ENCODE measurements around the gene FANK1. TPM values are rescaled to one million over a fixed set of nuclear protein-coding genes. Genes with fewer than 3 reads are reported as not detected.

FANK1 gene
- polyA plus RNA-seq, 1 of the 3 experiments (the other 2 are of a cell fraction) = 12.3 TPM

GRCh38 chr10:126012485-126012884, 116.1 kb downstream of the FANK1 start:
- TF ChIP-seq TAF1 (IDR thresholded peaks at IDR 0.05; ENCODE audit: borderline replicate concordance, low read depth, low read length) = no peak
- peak; percentile 7; the same call in 1 of the 2 replicates for TF ChIP-seq FOSL2 (IDR thresholded peaks at IDR 0.05; ENCODE audit: borderline replicate concordance, low read depth)
- TF ChIP-seq FOXM1 (IDR thresholded peaks at IDR 0.05; ENCODE audit: low read depth) = no peak
- Histone ChIP-seq H3K4me3 (ENCODE audit: low read depth in 2 of 2, low read length in 1 of 2) (no peak overlapping the region), H3K9me3 (peaks cover 5% of the 10 kb centered on the region), H3K27ac (ENCODE audit: low read depth in 2 of 2, low read length in 1 of 2) (no peak overlapping the region), H4K20me1 (ENCODE audit: insufficient read depth) (no peaks in the 10 kb centered on the region), H3K36me3 (replicated peaks in 1 of 2; ENCODE audit: control insufficient read depth in 1 of 2, insufficient read depth in 2 of 2, low read length in 1 of 2) (peaks cover 5 to 9% of the 10 kb centered on the region in 2 experiments), H3K4me1 (ENCODE audit: control insufficient read depth in 1 of 2, insufficient read depth in 2 of 2, low read depth in 1 of 2, low read length in 1 of 2) (peaks cover 4 to 5% of the 10 kb centered on the region in 2 experiments; a peak in 3 of 4 replicates), H2AFZ (ENCODE audit: low read depth) (no peak overlapping the region), H3K27me3 (ENCODE audit: insufficient read depth) (no peaks in the 10 kb centered on the region), H3K4me2 (no peak overlapping the region), H3K9ac (no peak overlapping the region), H3K79me2 (ENCODE audit: insufficient read depth) (no peaks in the 10 kb centered on the region), H3K9me2 (no peaks in the 10 kb centered on the region), H3F3A (replicated peaks; ENCODE audit: insufficient read depth) (no peaks in the 10 kb centered on the region)
- ChIA-PET CTCF (interaction anchor here (0.7 kb wide), 1 partner anchor 33 kb away, joined by 4 read pairs; no protein-coding TSS in a partner anchor), POLR2A (no interaction called here)
- no peak for DNase-seq
- 90% methylated on average over 2 of the region's 2 CpGs for WGBS (ENCODE audit: low lambda C conversion rate)

DNA sequence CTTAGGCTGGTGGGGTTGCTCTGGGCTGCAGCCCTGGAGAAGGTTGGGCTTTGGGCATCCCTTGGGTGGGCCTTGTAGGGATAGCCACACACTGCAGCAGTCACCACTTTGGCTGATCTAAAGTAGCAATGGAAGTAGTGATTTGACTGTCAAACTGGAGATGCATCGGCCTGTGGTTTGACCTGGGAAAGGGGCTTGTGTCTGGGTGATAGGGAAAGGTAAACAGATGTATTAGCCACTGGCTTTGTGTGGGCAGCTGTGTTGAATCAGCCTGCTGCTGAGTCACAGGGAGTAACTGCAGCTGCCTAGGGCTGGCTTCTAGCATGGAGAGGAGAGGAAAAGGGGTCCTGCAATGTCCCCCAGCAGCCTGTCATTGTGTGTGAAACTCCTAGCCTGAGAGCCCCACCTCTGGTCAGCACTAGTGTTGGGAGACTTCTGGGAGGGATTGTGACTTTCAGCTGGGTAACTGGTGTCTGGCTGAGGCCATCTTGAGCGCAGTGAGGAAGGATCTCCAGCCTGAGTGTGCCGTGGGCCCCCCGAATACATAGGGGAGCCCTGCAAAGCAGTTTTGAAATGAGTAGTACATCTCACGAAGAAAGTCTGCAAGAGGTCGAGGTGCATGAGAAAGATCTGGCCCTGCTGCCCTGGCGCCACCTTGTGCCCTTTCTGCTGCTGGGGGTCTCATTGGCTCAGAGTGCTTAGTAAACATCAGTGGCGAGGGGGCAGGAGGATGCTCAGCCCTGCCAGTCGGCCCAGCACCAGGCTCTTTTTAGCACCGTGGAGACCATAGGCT, 117.3 kb downstream of the FANK1 start:
- TF ChIP-seq, protein P1, sequence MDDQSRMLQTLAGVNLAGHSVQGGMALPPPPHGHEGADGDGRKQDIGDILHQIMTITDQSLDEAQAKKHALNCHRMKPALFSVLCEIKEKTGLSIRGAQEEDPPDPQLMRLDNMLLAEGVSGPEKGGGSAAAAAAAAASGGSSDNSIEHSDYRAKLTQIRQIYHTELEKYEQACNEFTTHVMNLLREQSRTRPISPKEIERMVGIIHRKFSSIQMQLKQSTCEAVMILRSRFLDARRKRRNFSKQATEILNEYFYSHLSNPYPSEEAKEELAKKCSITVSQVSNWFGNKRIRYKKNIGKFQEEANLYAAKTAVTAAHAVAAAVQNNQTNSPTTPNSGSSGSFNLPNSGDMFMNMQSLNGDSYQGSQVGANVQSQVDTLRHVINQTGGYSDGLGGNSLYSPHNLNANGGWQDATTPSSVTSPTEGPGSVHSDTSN (IDR thresholded peaks at IDR 0.05) = peak; percentile 46
- TF ChIP-seq TEAD4 (IDR thresholded peaks at IDR 0.05; ENCODE audit: borderline replicate concordance, insufficient read depth) (no peak), RAD21 (IDR thresholded peaks at IDR 0.05; ENCODE audit: low read length) (peak; percentile 16; the same call in 1 of the 2 replicates), USF2 (IDR thresholded peaks at IDR 0.05; ENCODE audit: borderline replicate concordance, low read depth, low read length) (no peak), FOXJ3 (CRISPR knock-in tag; IDR thresholded peaks at IDR 0.05) (no peak), FOSL2 (IDR thresholded peaks at IDR 0.05; ENCODE audit: borderline replicate concordance, low read depth) (peak; percentile 47; the same call in 1 of the 2 replicates), NFIC (IDR thresholded peaks at IDR 0.05; ENCODE audit: borderline replicate concordance) (no peak), GATA2 (CRISPR knock-in tag; IDR thresholded peaks at IDR 0.05) (no peak), MXI1 (IDR thresholded peaks at IDR 0.05; ENCODE audit: low read depth, low read length) (no peak), TCF12 (IDR thresholded peaks at IDR 0.05) (peak; percentile 85), JUND (IDR thresholded peaks at IDR 0.05) (0 out of 2 replicates have a peak, but pooled peaks have one; percentile 20)
- TF ChIP-seq, protein P2, sequence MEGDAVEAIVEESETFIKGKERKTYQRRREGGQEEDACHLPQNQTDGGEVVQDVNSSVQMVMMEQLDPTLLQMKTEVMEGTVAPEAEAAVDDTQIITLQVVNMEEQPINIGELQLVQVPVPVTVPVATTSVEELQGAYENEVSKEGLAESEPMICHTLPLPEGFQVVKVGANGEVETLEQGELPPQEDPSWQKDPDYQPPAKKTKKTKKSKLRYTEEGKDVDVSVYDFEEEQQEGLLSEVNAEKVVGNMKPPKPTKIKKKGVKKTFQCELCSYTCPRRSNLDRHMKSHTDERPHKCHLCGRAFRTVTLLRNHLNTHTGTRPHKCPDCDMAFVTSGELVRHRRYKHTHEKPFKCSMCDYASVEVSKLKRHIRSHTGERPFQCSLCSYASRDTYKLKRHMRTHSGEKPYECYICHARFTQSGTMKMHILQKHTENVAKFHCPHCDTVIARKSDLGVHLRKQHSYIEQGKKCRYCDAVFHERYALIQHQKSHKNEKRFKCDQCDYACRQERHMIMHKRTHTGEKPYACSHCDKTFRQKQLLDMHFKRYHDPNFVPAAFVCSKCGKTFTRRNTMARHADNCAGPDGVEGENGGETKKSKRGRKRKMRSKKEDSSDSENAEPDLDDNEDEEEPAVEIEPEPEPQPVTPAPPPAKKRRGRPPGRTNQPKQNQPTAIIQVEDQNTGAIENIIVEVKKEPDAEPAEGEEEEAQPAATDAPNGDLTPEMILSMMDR (IDR thresholded peaks at IDR 0.05) = peak; percentile 32
- 79% methylated on average over 9 of the region's 10 CpGs for WGBS (ENCODE audit: low lambda C conversion rate)
- ChIA-PET CTCF (interaction anchor here (1.0 kb wide), 1 partner anchor 13 kb away, joined by 6 read pairs; no protein-coding TSS in a partner anchor), POLR2A (no interaction called here)
- no peak overlapping the region for H2AFZ ChIP-seq (ENCODE audit: low read depth)
- no peaks in the 10 kb centered on the region for H4K20me1 ChIP-seq (ENCODE audit: insufficient read depth)
- H3K4me2 ChIP-seq = no peak overlapping the region
- H3K79me2 ChIP-seq (ENCODE audit: insufficient read depth) = no peaks in the 10 kb centered on the region
- peaks cover 4 to 5% of the 10 kb centered on the region in 2 experiments; a peak in 3 of 4 replicates for H3K4me1 ChIP-seq (ENCODE audit: control insufficient read depth in 1 of 2, insufficient read depth in 2 of 2, low read depth in 1 of 2, low read length in 1 of 2)
- H3K9ac ChIP-seq = no peak overlapping the region
- peaks cover 5% of the 10 kb centered on the region for H3K9me3 ChIP-seq
- DNase-seq = no peak
- H3K27ac ChIP-seq (ENCODE audit: low read depth in 2 of 2, low read length in 1 of 2) = no peak overlapping the region
- H3K4me3 ChIP-seq (ENCODE audit: low read depth in 2 of 2, low read length in 1 of 2) = no peak overlapping the region
- no peaks in the 10 kb centered on the region for H3F3A ChIP-seq (replicated peaks; ENCODE audit: insufficient read depth)
- H3K27me3 ChIP-seq (ENCODE audit: insufficient read depth) = no peaks in the 10 kb centered on the region
- no peaks in the 10 kb centered on the region for H3K9me2 ChIP-seq
- H3K36me3 ChIP-seq (replicated peaks in 1 of 2; ENCODE audit: control insufficient read depth in 1 of 2, insufficient read depth in 2 of 2, low read length in 1 of 2) = peaks cover 5 to 9% of the 10 kb centered on the region in 2 experiments

Data from SK-N-SH (cell line).